ENCODE measurements around the gene MERTK. TPM values are rescaled to one million over a fixed set of nuclear protein-coding genes. Genes with fewer than 3 reads are reported as not detected.

MERTK gene
- total and polyA plus RNA-seq, 2 of the 13 experiments (the other 11 are each of a cell fraction or from before 2014, with no cell fraction given), result 37.3 to 44.7 TPM

DNA sequence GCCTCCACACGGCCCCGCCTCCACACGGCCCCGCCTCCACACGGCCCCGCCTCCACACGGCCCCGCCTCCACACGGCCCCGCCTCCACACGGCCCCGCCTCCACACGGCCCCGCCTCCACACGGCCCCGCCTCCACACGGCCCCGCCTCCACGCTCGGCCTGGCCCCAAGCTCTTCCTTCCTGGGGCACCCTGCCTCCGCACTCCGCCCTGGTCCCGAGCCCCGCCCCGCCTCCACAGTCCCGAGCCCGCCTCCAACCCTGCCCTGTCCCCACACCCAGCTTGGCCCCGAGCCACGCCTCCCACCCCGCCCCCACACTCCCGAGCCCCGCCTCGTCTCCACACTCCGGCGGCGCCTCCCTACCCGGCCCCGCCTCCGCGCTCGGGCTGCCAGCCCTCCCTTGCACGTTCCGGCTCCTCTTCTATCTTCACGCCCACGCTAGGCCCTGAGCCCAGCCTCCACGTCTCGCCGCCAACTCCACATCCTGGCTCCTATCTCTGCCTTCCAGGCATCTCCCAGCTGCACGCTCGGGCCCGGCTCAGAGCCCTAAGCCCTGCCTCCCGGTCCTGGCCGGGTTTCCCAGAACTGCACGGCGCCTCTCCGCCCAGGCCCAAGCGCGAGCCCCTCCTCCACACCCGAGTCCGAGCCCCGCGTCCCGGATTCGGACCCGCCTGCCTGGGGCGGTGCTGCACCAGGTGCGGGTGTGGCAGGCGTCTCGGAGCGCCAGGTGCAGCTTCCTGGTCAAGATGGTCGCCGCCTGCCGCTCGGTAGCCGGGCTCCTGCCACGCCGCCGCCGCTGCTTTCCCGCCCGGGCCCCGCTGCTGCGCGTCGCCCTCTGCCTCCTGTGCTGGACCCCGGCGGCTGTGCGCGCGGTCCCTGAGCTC, 156.7 kb downstream of the MERTK start, which contains the start of gene TMEM87B (continued):
- no peak for TF ChIP-seq PREB (CRISPR knock-in tag; IDR thresholded peaks at IDR 0.05)
- peak; percentile 12; the same call in 1 of the 2 replicates for TF ChIP-seq ZNF431 (CRISPR knock-in tag; IDR thresholded peaks at IDR 0.05; ENCODE audit: borderline replicate concordance, low read depth)
- TF ChIP-seq, protein P1, sequence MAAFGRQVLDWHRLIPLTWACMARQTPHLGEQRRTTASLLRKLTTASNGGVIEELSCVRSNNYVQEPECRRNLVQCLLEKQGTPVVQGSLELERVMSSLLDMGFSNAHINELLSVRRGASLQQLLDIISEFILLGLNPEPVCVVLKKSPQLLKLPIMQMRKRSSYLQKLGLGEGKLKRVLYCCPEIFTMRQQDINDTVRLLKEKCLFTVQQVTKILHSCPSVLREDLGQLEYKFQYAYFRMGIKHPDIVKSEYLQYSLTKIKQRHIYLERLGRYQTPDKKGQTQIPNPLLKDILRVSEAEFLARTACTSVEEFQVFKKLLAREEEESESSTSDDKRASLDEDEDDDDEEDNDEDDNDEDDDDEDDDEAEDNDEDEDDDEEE (CRISPR knock-in tag; IDR thresholded peaks at IDR 0.05), result peak; percentile 98
- TF ChIP-seq ZBTB7B (CRISPR knock-in tag; IDR thresholded peaks at IDR 0.05), result no peak
- TF ChIP-seq MLLT10 (CRISPR knock-in tag; IDR thresholded peaks at IDR 0.05), result peak; percentile 82; the same call in 1 of the 2 replicates
- TF ChIP-seq ZNF713 (CRISPR knock-in tag; IDR thresholded peaks at IDR 0.05), result no peak; the same call in 1 of the 2 replicates
- no peak for TF ChIP-seq CBX2 (IDR thresholded peaks at IDR 0.05; ENCODE audit: low read depth, low read length)
- TF ChIP-seq CBX2 (CRISPR knock-in tag; IDR thresholded peaks at IDR 0.05; ENCODE audit: low read depth), result 0 out of 2 replicates have a peak, but pooled peaks have one; percentile 73
- peak; percentile 95 for TF ChIP-seq MTA1 (CRISPR knock-in tag; IDR thresholded peaks at IDR 0.05; ENCODE audit: borderline replicate concordance)
- peak; percentile 2; the same call in 1 of the 2 replicates for TF ChIP-seq ZHX2 (IDR thresholded peaks at IDR 0.05; ENCODE audit: low read depth)
- peak; percentile 85 for TF ChIP-seq ZHX2 (CRISPR knock-in tag; IDR thresholded peaks at IDR 0.05; ENCODE audit: borderline replicate concordance)
- TF ChIP-seq, protein P2, sequence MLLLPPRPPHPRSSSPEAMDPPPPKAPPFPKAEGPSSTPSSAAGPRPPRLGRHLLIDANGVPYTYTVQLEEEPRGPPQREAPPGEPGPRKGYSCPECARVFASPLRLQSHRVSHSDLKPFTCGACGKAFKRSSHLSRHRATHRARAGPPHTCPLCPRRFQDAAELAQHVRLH (CRISPR knock-in tag; IDR thresholded peaks at IDR 0.05; ENCODE audit: borderline replicate concordance, low read depth), result peak; percentile 2; the same call in 1 of the 2 replicates
- TF ChIP-seq DR1 (CRISPR knock-in tag; IDR thresholded peaks at IDR 0.05), result peak; percentile 86
- TF ChIP-seq ZNF124 (CRISPR knock-in tag; IDR thresholded peaks at IDR 0.05), result peak; percentile 48; the same call in 1 of the 2 replicates
- TF ChIP-seq ZBTB38 (CRISPR knock-in tag; IDR thresholded peaks at IDR 0.05), result no peak
- TF ChIP-seq AGO2 (optimal IDR thresholded peaks at IDR 0.05; ENCODE audit: low read depth, low read length), result peak; percentile 98
- peak; percentile 82 for TF ChIP-seq SALL1 (CRISPR knock-in tag; IDR thresholded peaks at IDR 0.05)
- no peak for TF ChIP-seq KDM4B (CRISPR knock-in tag; IDR thresholded peaks at IDR 0.05)
- peak; percentile 79 for TF ChIP-seq RBM39 (IDR thresholded peaks at IDR 0.05; ENCODE audit: low read depth, low read length, poor library complexity, severe bottlenecking)
- no peak; the same call in 1 of the 2 replicates for TF ChIP-seq SMAD3 (CRISPR knock-in tag; IDR thresholded peaks at IDR 0.05)
- peak; percentile 70; the same call in 2 of the 3 replicates for TF ChIP-seq MXI1 (IDR thresholded peaks at IDR 0.05; ENCODE audit: borderline replicate concordance, low read depth, low read length)
- peak; percentile 63 for TF ChIP-seq XRCC5 (optimal IDR thresholded peaks at IDR 0.05; ENCODE audit: low read length)
